ENCODE results near the gene ATP6V0A4.
A peak's percentile ranks its signal among the peaks of the same experiment; 100 is the strongest.
"Not testable (repeated sequence)": the region's sequence is repeated elsewhere in the genome, so short reads cannot be mapped to it uniquely, and the experiment has no call there.

The ATP6V0A4 gene

GRCh38 chr7:138797715-138798320, at the start of gene ATP6V0A4, which contains the start of gene TMEM213:
TSS of gene ATP6V0A4 (minus strand) at chr7:138798196. CDS start at chr7:138771247, 26,949 bp downstream.
TSS of gene TMEM213 (plus strand) at chr7:138797994. CDS start at chr7:138798105, 111 bp downstream.
- DNase-seq, result no peak

- no peak for DNase-seq
These were observed 47.7 kb upstream of the ATP6V0A4 start for GRCh38 chr7:138845711-138846110.

GRCh38 chr7:138843632-138844580, 45.9 kb upstream of the ATP6V0A4 start:
- DNase-seq, result no peak

- peak; percentile 68 for DNase-seq
These were observed 44.1 kb upstream of the ATP6V0A4 start for GRCh38 chr7:138842111-138842510.

GRCh38 chr7:138838166-138838565, 40.2 kb upstream of the ATP6V0A4 start:
- DNase-seq, result no peak

GRCh38 chr7:138837627-138838026, 39.6 kb upstream of the ATP6V0A4 start:
- DNase-seq, result no peak

GRCh38 chr7:138835087-138835486, 37.1 kb upstream of the ATP6V0A4 start:
- no peak for DNase-seq

GRCh38 chr7:138834583-138834982, 36.6 kb upstream of the ATP6V0A4 start:
- no peak for DNase-seq

- DNase-seq, result no peak
These were observed 35.6 kb upstream of the ATP6V0A4 start for GRCh38 chr7:138833596-138833995.

- DNase-seq, result no peak
These were observed 35.0 kb upstream of the ATP6V0A4 start for GRCh38 chr7:138832966-138833365.

GRCh38 chr7:138829335-138829734, 31.3 kb upstream of the ATP6V0A4 start:
- DNase-seq, result no peak

GRCh38 chr7:138828302-138828701, 30.3 kb upstream of the ATP6V0A4 start:
- no peak for DNase-seq

GRCh38 chr7:138825049-138825721, 27.2 kb upstream of the ATP6V0A4 start:
- no peak for DNase-seq

- DNase-seq, result no peak
These were observed 25.0 kb upstream of the ATP6V0A4 start for GRCh38 chr7:138822867-138823535.

GRCh38 chr7:138821912-138822311, 23.9 kb upstream of the ATP6V0A4 start:
- DNase-seq, result no peak

GRCh38 chr7:138819625-138820024, 21.6 kb upstream of the ATP6V0A4 start:
- DNase-seq, result no peak

- DNase-seq, result no peak
These were observed 18.7 kb upstream of the ATP6V0A4 start for GRCh38 chr7:138816650-138817049.

GRCh38 chr7:138814816-138815332, 16.9 kb upstream of the ATP6V0A4 start:
- DNase-seq, result no peak

- no peak for DNase-seq
These were observed 15.9 kb upstream of the ATP6V0A4 start for GRCh38 chr7:138813945-138814344.

- DNase-seq, result not testable (repeated sequence)
These were observed 13.3 kb upstream of the ATP6V0A4 start for GRCh38 chr7:138811327-138811726.

- no peak for DNase-seq
These were observed 11.3 kb upstream of the ATP6V0A4 start for GRCh38 chr7:138809346-138809745.

- DNase-seq, result no peak
These were observed 6.6 kb upstream of the ATP6V0A4 start for GRCh38 chr7:138804618-138805017.

GRCh38 chr7:138802706-138803105, 4.7 kb upstream of the ATP6V0A4 start:
- DNase-seq, result no peak

Data from NCI-H226 (cell line).